Measurements from ENCODE around the gene TNPO1. TPM values are rescaled to one million over a fixed set of nuclear protein-coding genes. Genes with fewer than 3 reads are reported as not detected.

Gene TNPO1
- total and polyA plus RNA-seq, 10 of the 15 experiments (the other 5 are each of a cell fraction or from before 2014, with no cell fraction given), result 18.1 to 123 (median 79.2) TPM

DNA sequence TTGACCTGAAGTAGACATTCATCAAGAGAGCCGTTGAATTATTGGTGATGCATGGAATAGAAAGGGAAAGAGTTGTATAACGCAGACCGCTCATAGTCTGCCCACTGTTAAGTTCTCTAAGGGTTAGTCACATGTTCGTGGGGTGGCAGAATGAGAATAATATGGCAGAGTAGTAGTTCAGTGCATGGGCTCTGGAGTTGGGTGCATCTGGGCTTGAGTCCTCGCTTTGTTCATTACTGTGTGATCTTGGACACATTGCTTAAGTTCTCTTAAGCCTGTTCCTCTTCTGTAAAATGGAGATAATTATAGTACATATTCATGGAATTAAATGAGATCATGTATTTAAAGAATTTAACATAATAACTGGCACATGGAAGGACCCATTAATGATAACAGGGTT lies 23.6 kb downstream of the TNPO1 start (continued):
- TF ChIP-seq RB1 (IDR thresholded peaks at IDR 0.05; ENCODE audit: borderline replicate concordance) (no peak), MTA3 (IDR thresholded peaks at IDR 0.05; ENCODE audit: borderline replicate concordance, low read length) (no peak), POLR2A (IDR thresholded peaks at IDR 0.05; ENCODE audit: low read depth, low read length) (no peak), RBBP5 (conservative IDR thresholded peaks at IDR 0.05) (no peak), FOXK2 (IDR thresholded peaks at IDR 0.05) (no peak), MEF2B (IDR thresholded peaks at IDR 0.05; ENCODE audit: partially characterized antibody, poor library complexity, severe bottlenecking) (no peak), SREBF1 (IDR thresholded peaks at IDR 0.05; ENCODE audit: low read length) (no peak)

DNA sequence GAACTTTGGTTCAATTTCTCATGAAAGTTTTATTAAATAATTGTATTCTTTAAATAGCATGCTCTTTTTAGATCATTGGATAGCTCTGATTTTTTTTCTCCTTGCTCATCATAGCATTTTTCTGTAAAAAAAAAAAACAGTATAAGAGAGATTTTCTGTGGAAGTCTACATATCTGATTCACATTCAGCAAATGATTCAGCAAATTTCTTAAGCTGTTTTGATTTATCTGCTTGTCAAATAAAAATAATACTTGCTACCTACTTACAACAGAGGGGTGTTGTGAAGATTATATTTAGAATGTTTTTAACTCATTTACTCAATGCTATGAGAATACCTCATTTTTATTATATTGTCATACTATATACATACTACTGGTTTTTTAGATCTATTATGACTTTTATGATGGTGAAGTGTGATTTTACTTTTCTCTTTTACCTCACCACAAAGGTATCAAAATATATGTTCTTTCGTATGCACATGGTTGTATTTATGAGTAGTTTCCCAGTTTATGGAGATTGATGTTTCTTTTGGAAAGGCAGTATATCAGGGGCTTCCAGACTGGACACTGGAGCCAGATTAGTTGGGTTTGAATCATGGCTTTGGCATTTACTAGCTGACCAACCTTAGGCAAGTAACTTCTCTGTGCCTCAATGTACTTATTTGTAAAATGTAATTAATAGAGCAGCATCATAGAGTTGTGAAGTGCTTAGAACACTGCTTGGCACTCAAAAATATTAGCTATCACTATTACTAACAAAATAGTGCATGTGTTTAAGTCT lies 25.5 kb downstream of the TNPO1 start:
- Histone ChIP-seq H2AFZ (ENCODE audit: control insufficient read depth, low read depth, low read length) (no peak overlapping the region), H3K4me2 (ENCODE audit: control insufficient read depth, insufficient read depth) (no peak overlapping the region), H3K4me3 (no peak overlapping the region), H3K4me1 (ENCODE audit: control insufficient read depth, insufficient read depth, low read length) (peaks cover 6% of the 10 kb centered on the region; the same call in 1 of the 2 replicates), H3K9ac (ENCODE audit: control insufficient read depth, insufficient read depth, low read length) (no peak overlapping the region), H3K79me2 (ENCODE audit: control insufficient read depth, insufficient read depth, low read length) (peaks cover 2% of the 10 kb centered on the region), H3K36me3 (ENCODE audit: control insufficient read depth in 2 of 2, insufficient read depth in 2 of 2, low read length in 1 of 2) (no peaks in the 10 kb centered on the region), H3K27me3 (replicated peaks in 1 of 2; ENCODE audit: control insufficient read depth in 2 of 2, insufficient read depth in 2 of 2, low read length in 1 of 2) (no peaks in the 10 kb centered on the region), H3K9me3 (replicated peaks; ENCODE audit: control insufficient read depth, insufficient read depth, low read length) (no peaks in the 10 kb centered on the region), H3K27ac (ENCODE audit: control insufficient read depth, insufficient read depth) (no peak overlapping the region), H4K20me1 (ENCODE audit: control insufficient read depth, insufficient read depth) (no peaks in the 10 kb centered on the region)
- ATAC-seq (no peak), FAIRE-seq (no peak), DNase-seq (ENCODE audit: low read depth, low spot score) (no peak)
- no TSS peak for BruUV-seq (replicated peaks)
- POLR2A ChIA-PET, result interaction anchor here (0.8 kb wide), 2 partner anchors 24 to 40 kb away, joined by 3 read pairs; no protein-coding TSS in a partner anchor
- in situ Hi-C loops (cut with MboI) (no loop called here), intact Hi-C loops (cut with micrococcal nuclease; ENCODE audit: unreplicated experiment) (no loop called here)
- RAD21 ChIA-PET (ENCODE audit: unreplicated experiment), result interaction anchor here (3.7 kb wide), 1 partner anchor 24 kb away, joined by 9 read pairs; no protein-coding TSS in a partner anchor
- TF ChIP-seq NR2C1 (IDR thresholded peaks at IDR 0.05) (no peak), ZZZ3 (IDR thresholded peaks at IDR 0.05; ENCODE audit: control insufficient read depth, insufficient read length, low read depth) (no peak), BRCA1 (IDR thresholded peaks at IDR 0.05; ENCODE audit: low read depth, low read length) (no peak), NR2F1 (conservative IDR thresholded peaks at IDR 0.05) (no peak), IKZF2 (IDR thresholded peaks at IDR 0.05) (no peak), PAX8 (IDR thresholded peaks at IDR 0.05) (no peak), RUNX3 (IDR thresholded peaks at IDR 0.05; ENCODE audit: low read length) (no peak), RCOR1 (conservative IDR thresholded peaks at IDR 0.05; ENCODE audit: low read depth, low read length) (no peak), HCFC1 (IDR thresholded peaks at IDR 0.05; ENCODE audit: low read length) (no peak)
- TF ChIP-seq, protein P1, sequence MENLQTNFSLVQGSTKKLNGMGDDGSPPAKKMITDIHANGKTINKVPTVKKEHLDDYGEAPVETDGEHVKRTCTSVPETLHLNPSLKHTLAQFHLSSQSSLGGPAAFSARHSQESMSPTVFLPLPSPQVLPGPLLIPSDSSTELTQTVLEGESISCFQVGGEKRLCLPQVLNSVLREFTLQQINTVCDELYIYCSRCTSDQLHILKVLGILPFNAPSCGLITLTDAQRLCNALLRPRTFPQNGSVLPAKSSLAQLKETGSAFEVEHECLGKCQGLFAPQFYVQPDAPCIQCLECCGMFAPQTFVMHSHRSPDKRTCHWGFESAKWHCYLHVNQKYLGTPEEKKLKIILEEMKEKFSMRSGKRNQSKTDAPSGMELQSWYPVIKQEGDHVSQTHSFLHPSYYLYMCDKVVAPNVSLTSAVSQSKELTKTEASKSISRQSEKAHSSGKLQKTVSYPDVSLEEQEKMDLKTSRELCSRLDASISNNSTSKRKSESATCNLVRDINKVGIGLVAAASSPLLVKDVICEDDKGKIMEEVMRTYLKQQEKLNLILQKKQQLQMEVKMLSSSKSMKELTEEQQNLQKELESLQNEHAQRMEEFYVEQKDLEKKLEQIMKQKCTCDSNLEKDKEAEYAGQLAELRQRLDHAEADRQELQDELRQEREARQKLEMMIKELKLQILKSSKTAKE (IDR thresholded peaks at IDR 0.05; ENCODE audit: low read depth, poor library complexity, severe bottlenecking), result no peak
- TF ChIP-seq, protein P2, sequence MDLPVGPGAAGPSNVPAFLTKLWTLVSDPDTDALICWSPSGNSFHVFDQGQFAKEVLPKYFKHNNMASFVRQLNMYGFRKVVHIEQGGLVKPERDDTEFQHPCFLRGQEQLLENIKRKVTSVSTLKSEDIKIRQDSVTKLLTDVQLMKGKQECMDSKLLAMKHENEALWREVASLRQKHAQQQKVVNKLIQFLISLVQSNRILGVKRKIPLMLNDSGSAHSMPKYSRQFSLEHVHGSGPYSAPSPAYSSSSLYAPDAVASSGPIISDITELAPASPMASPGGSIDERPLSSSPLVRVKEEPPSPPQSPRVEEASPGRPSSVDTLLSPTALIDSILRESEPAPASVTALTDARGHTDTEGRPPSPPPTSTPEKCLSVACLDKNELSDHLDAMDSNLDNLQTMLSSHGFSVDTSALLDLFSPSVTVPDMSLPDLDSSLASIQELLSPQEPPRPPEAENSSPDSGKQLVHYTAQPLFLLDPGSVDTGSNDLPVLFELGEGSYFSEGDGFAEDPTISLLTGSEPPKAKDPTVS (IDR thresholded peaks at IDR 0.05; ENCODE audit: low read depth, low read length), result no peak
- CTCF ChIA-PET, result interaction anchor here (0.8 to 1.7 kb wide), 5 partner anchors 15 to 231 kb away, joined by 3 to 4 read pairs (median 4); no protein-coding TSS in a partner anchor
- SMC1A ChIA-PET (ENCODE audit: uncharacterized antibody, unreplicated experiment), result interaction anchor here (0.9 to 3.2 kb wide), 5 partner anchors 11 to 40 kb away, joined by 3 to 14 read pairs (median 7); no protein-coding TSS in a partner anchor
- 100% methylated on average over 1 of the region's 1 CpG for WGBS (ENCODE audit: insufficient coverage, insufficient replicate concordance, low lambda C conversion rate, missing lambda C conversion rate)

Measured in GM12878 (cell line).